Colonic mucosa (tissue), 4 donors: ENCODE data around the gene SLK. TPM values are rescaled to one million over a fixed set of nuclear protein-coding genes. Genes with fewer than 3 reads are reported as not detected.

Experiments used
- DNase-seq: peaks from one replicate; pipeline ENCODE4 v3.0.0-alpha.2; 2020
- H3K27ac ChIP-seq: fragments of 200-600 bp; one replicate; pipeline ENCODE4 v1.8.0; 2021
- H3K27me3 ChIP-seq: fragments of 200-600 bp; one replicate; pipeline ENCODE4 v1.8.0; 2021
- H3K36me3 ChIP-seq: fragments of 200-600 bp; one replicate; pipeline ENCODE4 v1.8.0; 2021
- H3K4me1 ChIP-seq: fragments of 200-600 bp; one replicate; pipeline ENCODE4 v1.8.0; 2021; ENCODE audit warnings: mild to moderate bottlenecking
- H3K4me3 ChIP-seq: fragments of 200-600 bp; one replicate; pipeline ENCODE4 v1.8.0; 2021
- H3K9ac ChIP-seq, 2 donors: one replicate each; pipeline ENCODE4 v1.7.0; 2013; ENCODE audit warnings: control low read depth in 2 of 2, low read depth in 2 of 2, low read length in 2 of 2
- H3K9me3 ChIP-seq: fragments of 200-600 bp; one replicate; pipeline ENCODE4 v1.8.0; 2021
- CTCF ChIP-seq: fragments of 200-600 bp; IDR thresholded peaks from one replicate; pipeline ENCODE4 v1.8.0; 2022; ENCODE audit warnings: antibody characterized with exemption, mild to moderate bottlenecking
- intact Hi-C: fragments of 100-400 bp; cut with DNase I; formaldehyde crosslinking; loops from one replicate; pipeline ENCODE4 v1.14.1; 2022
- total RNA-seq, 2 donors: library from RNA; stranded (reverse); fragmentation: NEBNext Ultra II Directional in 1 of 2; extraction: Animal tissue kit (Norgen Biotek cat#: 25700) in 1 of 2; gene quantifications; one replicate each; pipeline ENCODE4 v1.2.1, GENCODE V29; 2021
- donor health status: healthy.
- donor health status: DM: no; HTN: no; CAD: no.
- donor health status: DM: no; HTN: no; CAD: no.

The SLK gene
- total RNA-seq, 2 donors from 2014 or later, result 35.5 to 51.6 TPM

GRCh38 chr10:103928784-103929183 is 38.2 kb upstream of the SLK start:
- H3K27ac ChIP-seq, result no peak overlapping the region
- DNase-seq, result no peak
- H3K4me3 ChIP-seq, result no peak overlapping the region
- H3K4me1 ChIP-seq, result no peaks in the 10 kb centered on the region
- intact Hi-C loops, result no loop called here
- no peak for TF ChIP-seq CTCF
- no peak overlapping the region for H3K9ac ChIP-seq
- H3K36me3 ChIP-seq, result no peaks in the 10 kb centered on the region
- H3K27me3 ChIP-seq, result no peaks in the 10 kb centered on the region
- no peaks in the 10 kb centered on the region for H3K9me3 ChIP-seq

GRCh38 chr10:103929381-103929921 is 37.5 kb upstream of the SLK start:
- intact Hi-C loops, result no loop called here
- Histone ChIP-seq H3K27ac (no peak overlapping the region), H3K9ac (no peak overlapping the region), H3K4me1 (no peaks in the 10 kb centered on the region), H3K36me3 (no peaks in the 10 kb centered on the region), H3K27me3 (no peaks in the 10 kb centered on the region), H3K4me3 (no peak overlapping the region), H3K9me3 (no peaks in the 10 kb centered on the region)
- no peak for DNase-seq
- TF ChIP-seq CTCF, result no peak

- H3K27ac ChIP-seq, result no peak overlapping the region
- H3K27me3 ChIP-seq, result no peaks in the 10 kb centered on the region
- no peak overlapping the region for H3K9ac ChIP-seq
- no peak for DNase-seq
- H3K9me3 ChIP-seq, result no peaks in the 10 kb centered on the region
- no peaks in the 10 kb centered on the region for H3K36me3 ChIP-seq
- H3K4me1 ChIP-seq, result no peaks in the 10 kb centered on the region
- no peak overlapping the region for H3K4me3 ChIP-seq
- intact Hi-C loops, result no loop called here
- TF ChIP-seq CTCF, result no peak
These were observed 36.5 kb upstream of the SLK start for GRCh38 chr10:103930449-103930848.

GRCh38 chr10:103930881-103931280 is 36.1 kb upstream of the SLK start:
- H3K9ac ChIP-seq, result no peak overlapping the region
- intact Hi-C loops, result no loop called here
- no peak for DNase-seq
- no peak for TF ChIP-seq CTCF
- no peak overlapping the region for H3K4me3 ChIP-seq
- no peaks in the 10 kb centered on the region for H3K9me3 ChIP-seq
- no peaks in the 10 kb centered on the region for H3K36me3 ChIP-seq
- no peaks in the 10 kb centered on the region for H3K4me1 ChIP-seq
- no peak overlapping the region for H3K27ac ChIP-seq
- no peaks in the 10 kb centered on the region for H3K27me3 ChIP-seq

- Histone ChIP-seq H3K4me3 (no peak overlapping the region), H3K9ac (no peak overlapping the region), H3K36me3 (no peaks in the 10 kb centered on the region), H3K27ac (no peak overlapping the region), H3K4me1 (no peaks in the 10 kb centered on the region), H3K9me3 (no peaks in the 10 kb centered on the region), H3K27me3 (no peaks in the 10 kb centered on the region)
- intact Hi-C loops, result no loop called here
- no peak for TF ChIP-seq CTCF
- DNase-seq, result no peak
These were observed 35.3 kb upstream of the SLK start for GRCh38 chr10:103931603-103932002.

GRCh38 chr10:103932271-103932670 is 34.7 kb upstream of the SLK start:
- Histone ChIP-seq H3K27ac (no peak overlapping the region), H3K36me3 (no peaks in the 10 kb centered on the region), H3K9me3 (no peaks in the 10 kb centered on the region), H3K9ac (no peak overlapping the region), H3K4me3 (no peak overlapping the region), H3K27me3 (no peaks in the 10 kb centered on the region), H3K4me1 (no peaks in the 10 kb centered on the region)
- no peak for TF ChIP-seq CTCF
- no peak for DNase-seq
- intact Hi-C loops, result no loop called here
